Mesenchymal stem cell (in vitro differentiated cells and primary cell): Measurements from ENCODE around the gene CBFA2T2.

Experiments
- DNase-seq: peaks from one replicate; pipeline ENCODE4 v3.0.0-alpha.2; 2013
- H2AFZ ChIP-seq: one replicate; pipeline ENCODE4 v1.6.1; 2013; ENCODE audit warnings: low read depth, mild to moderate bottlenecking, control low read depth, inconsistent platforms, low read length, moderate library complexity
- H2AK5ac ChIP-seq: 2 replicates; pipeline ENCODE4 v1.6.1; 2013; ENCODE audit warnings: low read length, moderate library complexity, mild to moderate bottlenecking, inconsistent platforms; ENCODE audit not compliant: severe bottlenecking
- H2BK120ac ChIP-seq: one replicate; pipeline ENCODE4 v1.6.1; 2013; ENCODE audit warnings: low read depth, mild to moderate bottlenecking, inconsistent platforms, low read length, moderate library complexity
- H2BK12ac ChIP-seq, 2 experiments: one replicate each; pipeline ENCODE4 v1.6.1; 2013; ENCODE audit warnings: inconsistent platforms in 2 of 2, low read length in 2 of 2, mild to moderate bottlenecking in 2 of 2, moderate library complexity in 2 of 2, control low read depth in 1 of 2
- H2BK15ac ChIP-seq: one replicate; pipeline ENCODE4 v1.6.1; 2013; ENCODE audit warnings: mild to moderate bottlenecking, low read depth, inconsistent platforms; ENCODE audit not compliant: poor library complexity, severe bottlenecking
- H2BK5ac ChIP-seq: 2 replicates; pipeline ENCODE4 v1.6.1; 2013; ENCODE audit warnings: low read depth, mild to moderate bottlenecking, low read length, control low read depth, inconsistent platforms; ENCODE audit not compliant: poor library complexity, severe bottlenecking
- H3K14ac ChIP-seq, 2 experiments: one replicate each; pipeline ENCODE4 v1.6.1; 2013; ENCODE audit warnings: inconsistent platforms in 2 of 2, low read length in 2 of 2, control low read depth in 1 of 2, mild to moderate bottlenecking in 1 of 2, moderate library complexity in 1 of 2
- H3K18ac ChIP-seq, 2 experiments: one replicate each; pipeline ENCODE4 v1.6.1; 2013; ENCODE audit warnings: inconsistent platforms in 2 of 2, low read length in 2 of 2, control low read depth in 1 of 2, low read depth in 1 of 2, mild to moderate bottlenecking in 1 of 2
- H3K23ac ChIP-seq, 2 experiments: one replicate each; pipeline ENCODE4 v1.6.1; 2013; ENCODE audit warnings: inconsistent platforms in 2 of 2, low read length in 2 of 2, mild to moderate bottlenecking in 2 of 2, moderate library complexity in 2 of 2, control low read depth in 1 of 2
- H3K27ac ChIP-seq: 2 replicates; pipeline ENCODE4 v1.5.1; 2013; ENCODE audit warnings: mild to moderate bottlenecking, moderate library complexity, low read length, control low read depth, inconsistent platforms; ENCODE audit not compliant: poor library complexity, severe bottlenecking
- H3K27me3 ChIP-seq, 2 experiments: 2 replicates each; pipeline versions ENCODE4 v1.6.1 to v1.7.0; 2013; ENCODE audit warnings: low read length in 2 of 2, mild to moderate bottlenecking in 2 of 2, moderate library complexity in 2 of 2, control low read depth in 1 of 2, inconsistent platforms in 1 of 2; ENCODE audit not compliant: control insufficient read depth in 1 of 2, insufficient read depth in 1 of 2
- H3K36me3 ChIP-seq, 2 experiments: 2 replicates each; pipeline versions ENCODE4 v1.6.1 to v1.7.0; 2013; ENCODE audit warnings: low read length in 2 of 2, control low read depth in 1 of 2, inconsistent platforms in 1 of 2, low read depth in 1 of 2, mild to moderate bottlenecking in 1 of 2; ENCODE audit not compliant: insufficient read depth in 2 of 2, control insufficient read depth in 1 of 2
- H3K4ac ChIP-seq, 2 experiments: one replicate each; pipeline ENCODE4 v1.6.1; 2013; ENCODE audit warnings: inconsistent platforms in 2 of 2, low read length in 2 of 2, mild to moderate bottlenecking in 2 of 2, moderate library complexity in 2 of 2, control low read depth in 1 of 2, low read depth in 1 of 2
- H3K4me1 ChIP-seq: 2 replicates; pipeline ENCODE4 v1.6.1; 2013; ENCODE audit warnings: low read depth, low read length, control low read depth; ENCODE audit not compliant: control insufficient read depth, insufficient read depth
- H3K4me2 ChIP-seq: 2 replicates; pipeline ENCODE4 v1.6.1; 2013; ENCODE audit warnings: low read length, mild to moderate bottlenecking, inconsistent platforms; ENCODE audit not compliant: poor library complexity, severe bottlenecking
- H3K4me3 ChIP-seq, 2 experiments: 2 replicates each; pipeline versions ENCODE4 v1.5.1 to v1.7.0; 2013; ENCODE audit warnings: low read length in 2 of 2, mild to moderate bottlenecking in 2 of 2, control low read depth in 1 of 2, low read depth in 1 of 2; ENCODE audit not compliant: insufficient read depth in 1 of 2
- H3K79me1 ChIP-seq: replicated peaks from 2 replicates; pipeline ENCODE4 v1.6.1; 2013; ENCODE audit warnings: mild to moderate bottlenecking, control low read depth, low read length, inconsistent platforms; ENCODE audit not compliant: poor library complexity, severe bottlenecking
- H3K9ac ChIP-seq: 2 replicates; pipeline ENCODE4 v1.7.0; 2013; ENCODE audit warnings: mild to moderate bottlenecking, low read length, moderate library complexity
- H3K9me3 ChIP-seq: 2 replicates; pipeline ENCODE4 v1.7.0; 2013; ENCODE audit warnings: mild to moderate bottlenecking, low read length; ENCODE audit not compliant: control insufficient read depth
- H4K8ac ChIP-seq: one replicate; pipeline ENCODE4 v1.6.1; 2013; ENCODE audit warnings: inconsistent platforms, mild to moderate bottlenecking, low read length, moderate library complexity
- H4K91ac ChIP-seq: one replicate; pipeline ENCODE4 v1.6.1; 2013; ENCODE audit warnings: mild to moderate bottlenecking, low read length, inconsistent platforms
- WGBS: methylation state at CpG from one replicate; pipeline ENCODE4 v1.1.7; 2013; ENCODE audit warnings: mixed read lengths; 5-methylcytosine and 5-hydroxymethylcytosine counted together

The CBFA2T2 gene

GRCh38 chr20:33679758-33680485 is 190.0 kb downstream of the CBFA2T2 start:
- 96% methylated on average over 20 of the region's 20 CpGs for WGBS

DNA sequence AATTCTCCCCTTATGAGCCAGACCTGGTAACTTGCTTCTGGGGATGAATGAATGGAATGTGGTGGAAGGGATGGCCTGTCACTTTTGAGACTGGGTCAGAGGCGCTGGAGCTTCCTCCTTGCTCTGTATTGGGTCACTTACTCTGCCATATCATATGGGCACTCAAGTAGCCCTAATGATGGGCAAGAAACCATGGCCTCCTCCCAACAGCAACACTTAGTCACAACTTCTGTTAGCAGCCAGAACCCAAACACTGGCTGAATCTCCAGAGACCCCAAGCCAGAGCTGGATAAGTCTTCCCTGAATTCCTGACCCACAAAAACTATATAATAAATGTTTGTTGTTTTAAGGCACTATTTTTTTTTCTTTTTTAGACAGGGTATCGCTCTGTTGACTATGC is 190.8 kb downstream of the CBFA2T2 start:
- no peak overlapping the region for H3K14ac ChIP-seq
- H3K9ac ChIP-seq = no peak overlapping the region
- no peak overlapping the region for H3K23ac ChIP-seq
- H2BK12ac ChIP-seq = no peak overlapping the region
- no peak overlapping the region for H3K18ac ChIP-seq
- no peak overlapping the region for H2AFZ ChIP-seq
- no peak overlapping the region for H2AK5ac ChIP-seq
- H3K4me3 ChIP-seq = no peak overlapping the region
- no peak overlapping the region for H3K4ac ChIP-seq
- no peak overlapping the region for H2BK120ac ChIP-seq
- H3K9me3 ChIP-seq = no peaks in the 10 kb centered on the region
- H3K79me1 ChIP-seq = peaks cover 18% of the 10 kb centered on the region
- peaks cover 21% of the 10 kb centered on the region for H3K4me1 ChIP-seq
- H4K91ac ChIP-seq = no peak overlapping the region
- H3K4me2 ChIP-seq = no peak overlapping the region
- H3K27me3 ChIP-seq = no peaks in the 10 kb centered on the region
- WGBS = 93% methylated on average over 1 of the region's 2 CpGs
- peaks cover 3 to 7% of the 10 kb centered on the region in 2 experiments for H3K36me3 ChIP-seq
- H2BK5ac ChIP-seq = no peak overlapping the region
- H2BK15ac ChIP-seq = no peak overlapping the region
- DNase-seq = no peak
- H3K27ac ChIP-seq = no peak overlapping the region
- H4K8ac ChIP-seq = no peak overlapping the region

More at GRCh38 chr20:33679758-33680485, 190.0 kb downstream of the CBFA2T2 start:
- DNase-seq = no peak
- no peak overlapping the region for H3K27ac ChIP-seq
- H3K23ac ChIP-seq = no peak overlapping the region
- H3K18ac ChIP-seq = no peak overlapping the region
- H3K4me3 ChIP-seq = no peak overlapping the region
- H2AFZ ChIP-seq = no peak overlapping the region
- H3K14ac ChIP-seq = no peak overlapping the region
- peaks cover 18% of the 10 kb centered on the region for H3K79me1 ChIP-seq
- H3K36me3 ChIP-seq = peaks cover 3 to 7% of the 10 kb centered on the region in 2 experiments
- H3K27me3 ChIP-seq = no peaks in the 10 kb centered on the region
- H4K91ac ChIP-seq = no peak overlapping the region
- H3K9me3 ChIP-seq = no peaks in the 10 kb centered on the region
- H2AK5ac ChIP-seq = no peak overlapping the region
- H2BK12ac ChIP-seq = no peak overlapping the region
- peaks cover 17% of the 10 kb centered on the region for H3K4me1 ChIP-seq
- H4K8ac ChIP-seq = no peak overlapping the region
- no peak overlapping the region for H2BK5ac ChIP-seq
- H3K4ac ChIP-seq = no peak overlapping the region
- H3K9ac ChIP-seq = no peak overlapping the region
- no peak overlapping the region for H2BK15ac ChIP-seq
- no peak overlapping the region for H2BK120ac ChIP-seq
- no peak overlapping the region for H3K4me2 ChIP-seq

DNA sequence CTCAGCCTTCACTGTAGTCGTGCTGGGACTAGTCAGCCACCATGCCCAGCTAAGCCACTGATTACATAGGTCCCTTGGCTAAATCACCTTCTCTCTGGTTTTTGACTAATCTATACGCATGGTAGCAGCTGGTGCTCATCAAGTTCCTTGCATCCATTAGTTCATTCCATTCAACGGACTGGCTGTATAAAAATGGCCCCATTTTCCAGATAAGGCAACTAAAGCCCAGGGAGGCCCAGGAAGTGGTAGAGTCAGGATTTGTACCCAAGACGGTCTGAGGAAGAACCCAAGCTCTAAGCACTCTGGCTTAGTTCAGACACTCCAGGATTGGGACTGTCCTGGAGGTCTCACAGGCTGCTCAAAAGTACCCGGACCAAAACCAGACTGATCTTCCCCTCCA is 191.4 kb downstream of the CBFA2T2 start:
- no peak overlapping the region for H2BK12ac ChIP-seq
- no peak for DNase-seq
- H3K36me3 ChIP-seq = peaks cover 3 to 7% of the 10 kb centered on the region in 2 experiments
- H4K91ac ChIP-seq = no peak overlapping the region
- no peak overlapping the region for H2BK5ac ChIP-seq
- peaks cover 18% of the 10 kb centered on the region for H3K79me1 ChIP-seq
- H3K9ac ChIP-seq = no peak overlapping the region
- H4K8ac ChIP-seq = no peak overlapping the region
- no peak overlapping the region for H2AFZ ChIP-seq
- no peak overlapping the region for H3K23ac ChIP-seq
- no peaks in the 10 kb centered on the region for H3K9me3 ChIP-seq
- H3K18ac ChIP-seq = no peak overlapping the region
- no peak overlapping the region for H3K27ac ChIP-seq
- H3K14ac ChIP-seq = no peak overlapping the region
- no peak overlapping the region for H2AK5ac ChIP-seq
- H3K4me1 ChIP-seq = peaks cover 20% of the 10 kb centered on the region
- H2BK15ac ChIP-seq = no peak overlapping the region
- no peaks in the 10 kb centered on the region for H3K27me3 ChIP-seq
- no peak overlapping the region for H3K4me2 ChIP-seq
- H2BK120ac ChIP-seq = no peak overlapping the region
- H3K4me3 ChIP-seq = no peak overlapping the region
- no peak overlapping the region for H3K4ac ChIP-seq
- WGBS = 93% methylated on average over 5 of the region's 5 CpGs

DNA sequence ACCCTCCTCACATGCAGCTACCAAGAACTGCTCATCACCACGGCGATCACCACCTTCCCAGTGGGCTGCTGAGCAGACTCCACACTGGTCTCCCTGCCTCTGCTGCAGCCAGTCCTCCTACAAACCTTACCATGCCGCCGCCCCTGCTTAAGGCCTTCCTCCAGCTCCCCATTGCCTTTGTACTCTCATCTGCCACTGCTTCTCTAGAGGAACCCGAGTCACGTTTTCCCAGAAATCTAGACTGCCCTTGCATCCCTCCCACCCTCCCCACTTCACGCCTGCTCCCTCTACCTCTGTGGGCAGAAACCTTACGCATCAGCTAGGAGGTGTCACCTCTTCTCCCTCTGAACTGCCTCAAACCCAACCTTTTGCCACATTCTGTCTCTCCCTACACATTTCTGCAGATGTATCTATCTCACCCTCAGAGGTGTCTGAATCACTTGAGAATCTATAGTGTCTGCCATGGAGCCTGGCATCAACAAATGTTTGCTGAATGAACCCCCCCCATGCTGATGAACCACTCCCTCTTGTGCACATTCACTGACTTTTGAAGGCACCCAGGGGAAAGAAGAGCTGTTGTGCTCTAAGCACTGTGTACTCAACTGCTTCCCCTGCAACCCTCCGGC is 191.9 kb downstream of the CBFA2T2 start:
- 89% methylated on average over 9 of the region's 9 CpGs for WGBS
- Histone ChIP-seq H3K9ac (no peak overlapping the region), H4K8ac (no peak overlapping the region), H3K79me1 (peaks cover 16% of the 10 kb centered on the region), H3K27ac (no peak overlapping the region), H2AFZ (no peak overlapping the region), H3K14ac (no peak overlapping the region), H3K36me3 (peaks cover 3 to 5% of the 10 kb centered on the region in 2 experiments), H2BK120ac (no peak overlapping the region), H3K9me3 (no peaks in the 10 kb centered on the region), H3K4ac (no peak overlapping the region), H2BK12ac (no peak overlapping the region), H2AK5ac (no peak overlapping the region), H3K23ac (no peak overlapping the region), H4K91ac (no peak overlapping the region), H3K27me3 (no peaks in the 10 kb centered on the region), H3K18ac (no peak overlapping the region), H3K4me2 (no peak overlapping the region), H3K4me1 (peaks cover 23% of the 10 kb centered on the region), H3K4me3 (no peak overlapping the region), H2BK15ac (no peak overlapping the region), H2BK5ac (no peak overlapping the region)
- DNase-seq = no peak
